GM19372 (cell line): Measurements from ENCODE around the gene MTFR1L.
A peak's percentile ranks its signal among the peaks of the same experiment; 100 is the strongest.

ENCODE experiments used
- ATAC-seq: cut with Tn5 transposase; IDR thresholded peaks from one replicate; pipeline ENCODE4 v1.9.1; 2021; ENCODE audit warnings: mild to moderate bottlenecking, low read depth, moderate library complexity; ENCODE audit not compliant: unreplicated experiment

MTFR1L gene

GRCh38 chr1:25819491-25820246, at the start of gene MTFR1L:
Gene MTFR1L (plus strand): TSS chr1:25819954. CDS start chr1:25823105, 3,151 bp downstream.
- peak; percentile 85 for ATAC-seq

- ATAC-seq, result no peak
These were observed 49.1 kb upstream of the MTFR1L start for GRCh38 chr1:25770541-25771220.

DNA sequence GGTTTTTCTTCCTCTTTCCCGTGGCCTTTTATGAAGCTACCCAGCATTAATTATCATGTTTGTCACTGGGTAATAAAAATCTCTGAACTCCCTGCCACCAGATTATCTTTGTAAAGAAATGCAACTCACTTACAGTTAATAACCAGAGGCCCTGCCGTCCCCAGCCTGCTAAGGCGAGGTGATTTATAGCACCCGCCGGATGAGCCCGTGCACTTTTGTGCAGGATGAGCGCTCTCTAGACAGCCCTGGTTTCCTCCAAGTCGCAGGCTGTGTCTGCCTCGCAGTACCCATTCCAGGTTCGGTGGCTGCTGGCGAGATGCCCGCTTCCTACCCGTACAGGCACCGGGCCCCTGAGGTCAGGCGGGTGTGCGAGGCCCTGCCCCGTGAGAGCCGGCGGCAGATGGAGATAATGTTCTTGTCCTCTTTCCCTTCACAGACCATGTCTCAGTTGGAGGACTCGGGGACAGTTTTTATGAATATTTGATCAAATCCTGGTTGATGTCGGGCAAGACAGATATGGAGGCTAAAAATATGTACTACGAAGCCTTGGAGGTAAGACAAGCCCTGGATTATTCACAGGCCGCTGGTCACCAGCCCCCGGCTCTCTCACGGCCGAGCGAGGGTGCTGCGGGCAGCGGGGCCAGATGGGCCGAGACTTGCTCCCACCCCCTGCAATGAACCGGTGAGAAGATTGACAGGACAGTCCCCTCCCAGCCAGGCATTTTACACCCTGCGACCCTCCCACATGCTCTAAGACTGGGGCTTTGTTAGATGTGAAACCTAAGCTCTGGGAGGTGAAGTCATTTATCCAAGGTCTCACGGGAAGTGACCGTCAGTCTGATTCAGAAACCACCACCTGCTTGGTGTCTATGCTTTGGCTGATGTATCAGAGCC, 48.3 kb upstream of the MTFR1L start:
- ATAC-seq, result no peak

DNA sequence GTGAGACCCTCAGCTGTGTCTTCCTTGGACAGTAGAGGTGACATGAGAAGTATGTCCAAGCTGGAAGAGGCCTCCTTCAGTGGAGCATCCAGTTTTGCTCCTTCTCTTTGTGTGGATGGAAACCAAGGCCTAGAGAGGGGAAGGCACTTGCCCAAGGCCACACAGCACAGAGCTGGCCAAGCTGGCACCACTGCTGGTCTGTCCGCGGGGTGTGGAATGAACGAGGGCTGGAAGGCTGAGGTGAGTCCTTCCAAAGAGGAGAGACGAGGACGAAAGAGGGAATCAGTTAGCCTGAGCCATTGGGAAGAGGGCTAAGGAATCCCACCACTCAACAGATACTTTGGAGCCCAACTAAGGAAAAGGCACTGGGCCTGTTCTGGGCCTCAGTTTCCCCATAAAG, 47.6 kb upstream of the MTFR1L start:
- no peak for ATAC-seq

DNA sequence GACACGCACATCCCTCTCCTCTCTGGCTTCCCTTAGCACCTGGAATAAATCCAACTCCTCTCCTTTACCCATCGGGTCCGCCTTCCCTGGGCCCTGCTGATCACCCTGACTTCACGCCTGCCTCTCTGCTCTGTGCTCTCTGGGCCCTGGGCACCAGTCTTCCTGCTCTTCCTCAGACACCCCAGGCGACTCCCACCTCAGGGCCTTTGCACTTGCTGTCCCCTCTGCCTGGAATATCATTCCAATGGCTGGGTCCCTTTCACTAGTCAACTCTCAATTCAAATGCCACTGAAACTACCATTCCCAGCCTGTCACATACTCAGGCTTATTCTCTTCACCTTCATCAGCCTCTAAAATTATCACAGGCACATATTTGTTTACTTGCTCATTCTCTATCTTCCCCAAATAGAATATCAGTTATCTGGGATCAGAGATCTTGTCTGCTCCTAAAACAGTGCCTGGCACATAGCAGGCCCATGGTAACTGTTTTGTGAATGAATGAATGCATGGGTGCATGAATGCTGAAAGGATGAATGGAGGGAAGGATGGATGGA, 47.0 kb upstream of the MTFR1L start:
- ATAC-seq, result no peak

GRCh38 chr1:25773441-25774125, 46.2 kb upstream of the MTFR1L start:
- ATAC-seq, result no peak

DNA sequence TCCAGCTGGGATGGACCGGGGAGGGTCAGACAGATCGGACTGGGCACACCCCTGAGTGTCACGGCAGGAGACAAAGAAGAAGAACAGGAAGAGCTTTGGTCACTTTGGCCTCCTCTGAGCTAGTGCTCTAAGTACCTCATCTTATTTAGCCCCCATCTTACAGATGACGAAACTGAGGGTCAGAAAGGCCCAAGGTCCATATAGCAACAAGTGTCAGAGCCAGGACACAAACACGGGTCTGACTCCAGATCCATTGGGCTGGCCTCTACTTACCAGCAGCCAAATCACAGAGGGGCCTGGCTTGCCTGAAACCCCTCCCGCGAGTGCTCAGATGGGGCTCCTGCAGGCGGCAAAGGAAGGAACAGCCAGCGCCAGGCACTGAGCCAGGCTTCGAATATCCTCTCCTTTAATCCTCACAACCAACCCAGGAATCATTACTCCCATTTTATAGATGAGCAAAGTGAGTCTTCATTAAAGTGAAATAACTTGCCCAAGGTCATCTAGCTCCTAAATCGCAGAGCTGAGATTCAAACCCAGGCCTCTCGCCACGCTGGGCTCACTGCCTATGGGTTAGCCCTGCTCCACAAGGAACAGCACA, 45.4 kb upstream of the MTFR1L start:
- no peak for ATAC-seq

GRCh38 chr1:25774921-25775771, 44.6 kb upstream of the MTFR1L start:
- no peak for ATAC-seq

- ATAC-seq, result no peak
These were observed 40.4 kb upstream of the MTFR1L start for GRCh38 chr1:25779388-25779787.

- no peak for ATAC-seq
These were observed 39.9 kb upstream of the MTFR1L start for GRCh38 chr1:25779894-25780293.

DNA sequence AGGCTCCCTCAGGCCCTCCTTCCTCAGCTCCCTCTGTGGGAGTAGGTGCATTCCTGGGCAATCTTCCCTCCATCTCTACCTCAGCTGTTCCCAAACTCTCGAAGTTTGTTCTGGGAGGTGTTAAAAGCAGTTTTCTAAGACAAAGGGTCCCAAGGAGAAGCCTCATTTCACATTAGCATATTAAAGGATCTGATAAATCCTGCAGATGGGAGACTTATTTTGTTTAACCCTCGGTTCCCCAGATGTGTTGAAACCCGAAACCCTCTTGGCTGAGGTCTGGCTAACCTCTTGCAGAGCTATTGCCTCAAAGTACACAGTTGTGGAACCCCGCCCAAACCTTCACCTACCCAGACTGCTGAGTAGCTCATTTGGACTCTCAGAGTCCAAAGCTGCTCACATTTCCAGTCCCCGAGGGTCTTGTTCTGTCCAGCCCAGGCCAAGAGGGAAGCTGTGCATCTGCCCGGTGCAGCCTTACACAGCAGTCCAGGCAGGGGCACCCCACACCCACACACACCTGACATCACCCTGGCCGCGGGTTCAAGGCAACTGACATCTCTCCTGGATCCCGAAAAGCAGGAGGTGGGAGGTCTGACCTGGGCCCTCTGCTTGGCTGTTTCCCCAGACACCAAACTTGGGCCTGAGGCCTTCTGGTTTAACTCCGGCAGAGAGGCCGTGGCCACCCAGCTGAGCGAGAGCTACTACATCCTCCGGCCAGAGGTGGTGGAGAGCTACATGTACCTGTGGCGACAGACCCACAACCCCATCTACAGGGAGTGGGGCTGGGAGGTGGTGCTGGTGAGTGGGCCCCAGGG, 39.2 kb upstream of the MTFR1L start:
- no peak for ATAC-seq

DNA sequence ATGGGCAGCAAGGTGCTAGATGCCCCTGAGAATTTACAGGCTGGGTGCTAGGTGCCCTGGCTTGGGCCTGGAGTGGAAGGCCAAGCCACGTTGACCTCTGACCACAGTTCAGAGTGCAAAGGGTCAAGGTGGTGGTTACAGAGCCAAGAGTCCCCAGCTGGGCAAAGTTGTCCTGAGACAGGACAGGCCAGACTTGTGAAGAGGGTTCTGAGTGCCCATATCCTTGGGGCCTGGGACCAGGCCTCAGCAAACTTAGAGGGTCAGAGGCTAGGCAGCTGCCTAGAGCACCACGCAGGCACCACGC, 38.7 kb upstream of the MTFR1L start:
- ATAC-seq, result no peak

DNA sequence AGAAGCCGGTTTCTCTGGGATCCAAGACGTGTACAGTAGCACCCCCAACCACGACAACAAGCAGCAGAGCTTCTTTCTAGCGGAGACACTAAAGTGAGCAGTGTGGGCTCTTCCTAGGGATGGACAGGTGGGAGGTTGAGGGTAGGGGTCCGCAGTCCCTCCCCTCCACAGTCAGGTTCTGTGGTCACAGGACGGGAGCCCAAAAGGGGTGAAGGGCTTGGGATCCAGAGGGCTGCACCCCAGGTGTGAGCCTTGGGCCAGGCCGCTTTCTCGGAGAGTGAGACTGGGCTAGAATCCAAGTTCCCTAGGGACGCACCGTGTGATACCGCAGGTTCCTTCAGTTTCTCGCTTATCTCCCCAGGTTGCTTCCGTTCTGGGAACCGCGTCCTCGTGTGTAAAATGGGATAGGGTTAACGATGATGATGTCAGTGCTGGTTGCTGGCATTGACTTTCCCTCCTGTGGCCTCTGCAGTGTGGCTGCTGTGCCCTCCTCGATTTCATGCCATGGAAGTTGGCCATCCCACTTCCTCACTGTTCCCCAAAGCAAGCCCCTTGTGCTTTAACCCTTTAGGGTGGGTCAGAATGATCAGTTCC, 37.0 kb upstream of the MTFR1L start:
- ATAC-seq, result no peak

DNA sequence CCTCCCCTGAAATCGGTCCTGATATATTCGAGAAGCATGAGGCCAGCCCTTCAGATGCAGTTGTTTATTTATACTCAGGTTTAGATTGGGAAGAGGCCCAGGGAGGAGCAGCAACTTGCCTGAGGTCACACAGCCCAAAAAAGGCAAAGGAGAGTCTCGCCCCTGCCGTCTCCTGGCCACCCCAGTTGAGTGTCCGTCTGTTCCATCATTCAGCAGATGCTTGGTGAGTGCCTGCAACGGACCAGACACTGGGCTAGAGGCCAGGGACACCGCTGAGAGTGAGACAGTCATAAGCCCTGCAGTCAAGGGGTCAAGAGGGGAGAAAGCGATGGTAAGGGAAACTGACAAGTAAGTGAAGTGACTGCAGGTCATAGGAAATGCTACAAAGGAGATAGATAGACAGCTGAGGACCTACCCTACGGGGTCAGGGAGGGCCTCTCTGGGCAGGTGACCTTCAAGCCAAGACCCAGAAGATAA, 35.1 kb upstream of the MTFR1L start:
- no peak for ATAC-seq

DNA sequence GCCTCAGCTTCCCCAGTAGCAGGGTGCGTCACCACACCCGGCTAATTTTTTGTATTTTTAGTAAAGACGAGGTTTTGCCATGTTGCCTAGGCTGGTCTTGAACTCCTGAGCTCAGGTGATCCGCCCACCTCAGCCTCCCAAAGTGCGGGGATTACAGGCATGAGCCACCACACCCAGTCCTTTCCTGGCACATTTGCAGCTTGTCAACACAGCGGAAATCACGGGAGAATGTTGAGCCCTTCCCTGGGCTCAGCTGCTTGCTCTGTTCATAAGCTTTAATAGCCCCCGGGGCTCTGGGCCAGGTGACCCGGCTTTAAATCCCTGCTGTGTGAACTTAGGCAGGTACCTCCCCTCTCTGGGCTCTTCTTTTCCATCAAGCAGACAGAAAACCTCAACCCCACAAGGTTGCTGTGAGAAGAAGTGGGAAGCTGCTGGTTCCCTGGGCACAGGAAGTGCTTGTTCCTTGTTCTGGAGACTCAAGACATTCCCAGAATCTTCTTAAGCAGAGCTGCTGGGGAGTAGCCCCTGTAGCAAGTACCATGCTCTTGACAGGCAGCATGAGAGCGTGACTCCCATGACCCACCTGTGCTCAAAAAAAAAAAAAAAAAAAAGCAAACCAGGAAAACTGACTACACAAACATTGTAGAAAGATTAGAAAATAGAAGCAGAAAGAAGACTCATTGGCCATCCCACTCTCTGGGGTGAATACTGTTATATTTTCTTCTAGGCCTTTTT, 34.3 kb upstream of the MTFR1L start:
- no peak for ATAC-seq

- no peak for ATAC-seq
These were observed 32.6 kb upstream of the MTFR1L start for GRCh38 chr1:25786887-25787759.
